Uterus (tissue), 4 donors: ENCODE results near the gene MAD1L1. TPM values are rescaled to one million over a fixed set of nuclear protein-coding genes. Genes with fewer than 3 reads are reported as not detected.
"Not testable (repeated sequence)": the region's sequence is repeated elsewhere in the genome, so short reads cannot be mapped to it uniquely, and the experiment has no call there.

Experiments
- DNase-seq, 2 donors: peaks; one replicate each; pipeline ENCODE4 v3.0.0-alpha.2; 2019 to 2020
- H3K27ac ChIP-seq, 2 donors: fragments of 200-600 bp; sonication (generic); 1 replicate in 1 of 2; 2 replicates in 1 of 2; pipeline ENCODE4 v1.5.1; 2016 to 2018
- H3K27me3 ChIP-seq, 2 donors: fragments of 200-600 bp; sonication (generic); one replicate each; pipeline ENCODE4 v1.5.1; 2018 to 2019; ENCODE audit warnings: control low read depth in 1 of 2
- H3K36me3 ChIP-seq, 2 donors: fragments of 200-600 bp; sonication (generic); one replicate each; pipeline ENCODE4 v1.5.1; 2019; ENCODE audit warnings: control low read depth in 1 of 2
- H3K4me1 ChIP-seq, 2 donors: fragments of 200-600 bp; sonication (generic); one replicate each; pipeline ENCODE4 v1.5.1; 2018 to 2019; ENCODE audit warnings: control low read depth in 1 of 2
- H3K4me3 ChIP-seq, 2 donors: fragments of 200-600 bp; sonication (generic); 1 replicate in 1 of 2; 2 replicates in 1 of 2; pipeline ENCODE4 v1.5.1; 2018 to 2019; ENCODE audit warnings: mild to moderate bottlenecking in 1 of 2
- H3K9me3 ChIP-seq, 2 donors: fragments of 200-600 bp; sonication (generic); one replicate each; pipeline ENCODE4 v1.5.1; 2019; ENCODE audit warnings: control low read depth in 1 of 2
- POLR2A ChIP-seq, 2 donors: fragments of 450-650 bp; IDR thresholded peaks; one replicate each; pipeline ENCODE4 v1.6.1; 2016; ENCODE audit warnings: antibody characterized with exemption in 2 of 2, mild to moderate bottlenecking in 1 of 2, moderate library complexity in 1 of 2
- intact Hi-C: fragments of 100-400 bp; cut with DNase I; formaldehyde crosslinking; loops from one replicate; pipeline ENCODE4 v1.15.1; 2023; ENCODE audit warnings: low total_unique reads
- total RNA-seq, 4 donors: library from RNA; depleted of rRNA in 3 of 4; stranded (reverse); fragments of >200 nt in 3 of 4; gene quantifications; one replicate each; pipeline versions ENCODE4 v1.1.0 to v1.2.4, GENCODE V29; 2014 to 2023
- TF ChIP-seq, protein P1 (sequence below), 4 experiments: fragments of 200-600 bp in 2 of 4; fragments of 450-650 bp in 2 of 4; sonication (generic) in 2 of 4; IDR thresholded peaks; one replicate each; pipeline ENCODE4 v1.5.1; 2016 to 2019; ENCODE audit warnings: antibody characterized with exemption in 4 of 4, mild to moderate bottlenecking in 2 of 4, moderate library complexity in 1 of 4
- donor health status: DM: yes; HTN: yes; CAD: no.

MAD1L1 gene
- total RNA-seq, 4 donors from 2014 or later = 13.3 to 37.4 (median 33.1) TPM

DNA sequence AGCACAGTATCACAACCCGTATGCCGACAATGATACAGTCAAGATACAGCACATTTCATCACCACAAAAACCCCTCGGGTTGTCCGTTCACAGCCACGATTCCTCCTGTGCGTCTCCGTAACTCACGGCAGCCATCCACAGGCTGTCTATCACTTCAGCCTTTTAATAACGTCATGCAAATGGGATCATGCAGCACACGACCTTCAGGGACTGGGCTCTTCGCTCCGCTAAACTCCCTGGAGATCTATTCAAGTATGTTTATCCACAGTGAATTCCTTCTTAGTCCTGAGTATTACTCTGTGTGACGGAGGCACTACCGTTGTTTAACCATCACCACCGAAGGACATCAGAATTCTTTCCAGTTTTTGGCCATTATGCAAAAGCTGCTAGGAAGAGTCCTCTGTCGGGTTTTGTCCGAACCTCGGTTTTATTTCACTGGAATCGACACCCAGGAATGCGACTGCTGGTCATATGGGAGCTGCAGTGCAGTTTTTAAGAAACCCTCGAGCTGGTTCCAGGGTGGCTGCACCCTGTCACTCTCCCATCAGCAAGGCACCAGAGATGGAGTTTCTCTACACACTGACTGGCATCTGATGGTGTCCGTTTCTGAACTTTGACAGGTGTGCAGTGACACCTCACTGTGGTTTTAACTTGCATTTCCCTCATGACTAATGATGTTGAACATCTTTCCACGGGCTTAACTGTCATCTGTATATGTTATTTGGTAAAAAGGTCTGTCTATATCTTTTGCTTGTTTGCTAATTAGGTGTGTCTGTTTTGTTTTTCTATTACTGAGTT lies 193.6 kb downstream of the MAD1L1 start:
- H3K27me3 ChIP-seq = no peaks in the 10 kb centered on the region
- no peak overlapping the region for H3K27ac ChIP-seq
- H3K4me1 ChIP-seq = no peaks in the 10 kb centered on the region
- H3K36me3 ChIP-seq = no peaks in the 10 kb centered on the region
- no peak for DNase-seq
- intact Hi-C loops = no loop called here
- TF ChIP-seq POLR2A (IDR thresholded peaks at IDR 0.05) = no peak
- TF ChIP-seq, protein P1, sequence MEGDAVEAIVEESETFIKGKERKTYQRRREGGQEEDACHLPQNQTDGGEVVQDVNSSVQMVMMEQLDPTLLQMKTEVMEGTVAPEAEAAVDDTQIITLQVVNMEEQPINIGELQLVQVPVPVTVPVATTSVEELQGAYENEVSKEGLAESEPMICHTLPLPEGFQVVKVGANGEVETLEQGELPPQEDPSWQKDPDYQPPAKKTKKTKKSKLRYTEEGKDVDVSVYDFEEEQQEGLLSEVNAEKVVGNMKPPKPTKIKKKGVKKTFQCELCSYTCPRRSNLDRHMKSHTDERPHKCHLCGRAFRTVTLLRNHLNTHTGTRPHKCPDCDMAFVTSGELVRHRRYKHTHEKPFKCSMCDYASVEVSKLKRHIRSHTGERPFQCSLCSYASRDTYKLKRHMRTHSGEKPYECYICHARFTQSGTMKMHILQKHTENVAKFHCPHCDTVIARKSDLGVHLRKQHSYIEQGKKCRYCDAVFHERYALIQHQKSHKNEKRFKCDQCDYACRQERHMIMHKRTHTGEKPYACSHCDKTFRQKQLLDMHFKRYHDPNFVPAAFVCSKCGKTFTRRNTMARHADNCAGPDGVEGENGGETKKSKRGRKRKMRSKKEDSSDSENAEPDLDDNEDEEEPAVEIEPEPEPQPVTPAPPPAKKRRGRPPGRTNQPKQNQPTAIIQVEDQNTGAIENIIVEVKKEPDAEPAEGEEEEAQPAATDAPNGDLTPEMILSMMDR (IDR thresholded peaks at IDR 0.05) = no peak
- H3K4me3 ChIP-seq = no peak overlapping the region
- H3K9me3 ChIP-seq = no peaks in the 10 kb centered on the region

DNA sequence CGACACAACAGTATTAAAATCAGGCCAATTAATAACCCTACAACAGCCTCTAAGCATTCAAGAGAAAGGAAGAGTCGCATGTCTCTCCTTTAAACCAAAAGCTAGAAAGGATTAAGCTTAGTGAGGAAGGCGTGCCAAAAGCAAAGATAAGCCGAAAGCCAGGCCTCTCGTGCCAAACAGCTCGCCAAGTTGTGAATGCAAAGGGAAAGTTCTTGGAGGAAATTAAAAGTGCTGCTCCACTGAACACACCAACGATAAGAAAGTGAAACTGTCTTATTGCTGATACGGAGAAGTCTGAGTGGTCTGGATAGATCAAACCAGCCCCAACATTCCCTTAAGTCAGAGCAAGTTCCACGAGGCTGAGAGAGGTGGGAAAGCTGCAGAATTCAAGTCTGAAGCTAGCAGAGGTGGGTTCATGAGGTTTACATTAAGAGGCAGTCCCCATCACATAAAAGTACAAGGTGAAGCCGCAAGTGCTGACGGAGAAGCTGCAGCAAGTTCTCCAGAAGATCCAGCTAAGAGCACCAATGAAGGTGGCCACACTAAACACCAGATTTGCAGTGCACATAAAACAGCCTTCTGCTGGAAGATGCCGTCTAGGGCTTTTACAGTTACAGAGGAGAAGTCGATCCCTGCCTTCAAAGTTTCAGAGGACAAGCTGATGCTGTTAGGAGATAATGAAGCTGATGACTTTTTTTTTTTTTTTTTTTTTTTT lies 194.8 kb downstream of the MAD1L1 start:
- H3K36me3 ChIP-seq = no peaks in the 10 kb centered on the region
- H3K27me3 ChIP-seq = no peaks in the 10 kb centered on the region
- TF ChIP-seq POLR2A (IDR thresholded peaks at IDR 0.05) = no peak
- TF ChIP-seq, protein P1 (IDR thresholded peaks at IDR 0.05) = no peak
- peak; percentile 69 to 80 for DNase-seq
- peak overlapping the region; percentile 53 to 57 for H3K27ac ChIP-seq
- H3K4me3 ChIP-seq = peak overlapping the region; percentile 12 to 17
- H3K4me1 ChIP-seq = no peaks in the 10 kb centered on the region
- H3K9me3 ChIP-seq = no peaks in the 10 kb centered on the region
- intact Hi-C loops = no loop called here

DNA sequence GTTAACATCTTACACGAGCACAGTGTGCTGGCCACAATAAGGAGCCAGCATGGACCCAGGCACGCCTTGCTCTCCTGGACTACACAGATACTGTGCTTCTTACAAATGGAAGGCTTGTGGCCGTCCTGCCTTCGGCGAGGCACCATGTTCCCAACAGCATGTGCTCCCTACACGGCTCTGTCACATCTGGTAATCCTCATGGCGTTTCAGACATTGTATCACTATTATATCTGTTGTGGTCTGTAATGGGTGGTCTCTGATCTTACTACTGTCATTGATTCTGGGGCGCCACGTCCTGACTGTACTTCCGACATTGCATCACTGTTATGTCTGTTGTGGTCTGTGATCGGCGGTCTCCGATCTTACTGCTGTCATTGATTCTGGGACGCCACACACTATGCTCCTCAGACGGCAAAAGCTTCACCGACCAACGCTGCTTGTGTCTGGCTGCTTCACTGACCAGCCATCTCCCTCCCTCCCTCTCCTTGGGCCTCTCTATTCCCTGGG lies 195.4 kb downstream of the MAD1L1 start:
- TF ChIP-seq POLR2A (IDR thresholded peaks at IDR 0.05) = no peak
- TF ChIP-seq, protein P1 (IDR thresholded peaks at IDR 0.05) = no peak
- Histone ChIP-seq H3K27ac (peak overlapping the region; percentile 53 to 57), H3K36me3 (no peaks in the 10 kb centered on the region), H3K4me1 (no peaks in the 10 kb centered on the region), H3K27me3 (no peaks in the 10 kb centered on the region), H3K9me3 (no peaks in the 10 kb centered on the region), H3K4me3 (peak overlapping the region; percentile 12 to 17)
- no peak for DNase-seq
- intact Hi-C loops = no loop called here

DNA sequence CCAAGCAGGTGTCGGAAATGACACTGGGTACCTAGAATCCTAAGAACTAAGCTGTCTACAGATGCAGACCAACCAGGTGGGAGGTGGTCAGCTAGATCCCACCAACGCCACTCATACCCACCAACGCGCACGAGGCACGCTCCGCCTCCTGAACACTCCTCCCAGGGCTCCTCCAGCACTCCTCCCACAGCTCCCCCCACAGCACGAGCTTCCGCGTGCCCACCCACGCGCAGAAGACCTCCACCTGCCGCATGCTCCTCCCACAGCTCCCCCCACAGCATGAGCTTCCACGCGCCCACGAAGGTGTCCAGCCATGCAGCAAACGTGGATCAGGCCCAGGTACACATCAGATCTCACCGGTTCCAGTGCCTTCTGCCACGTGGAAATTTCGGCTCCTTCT lies 196.0 kb downstream of the MAD1L1 start:
- Histone ChIP-seq H3K27ac (no peak overlapping the region), H3K9me3 (no peaks in the 10 kb centered on the region), H3K4me3 (no peak overlapping the region), H3K27me3 (no peaks in the 10 kb centered on the region), H3K4me1 (no peaks in the 10 kb centered on the region), H3K36me3 (no peaks in the 10 kb centered on the region)
- DNase-seq = no peak
- TF ChIP-seq, protein P1 (IDR thresholded peaks at IDR 0.05) = no peak
- no peak for TF ChIP-seq POLR2A (IDR thresholded peaks at IDR 0.05)
- intact Hi-C loops = no loop called here

DNA sequence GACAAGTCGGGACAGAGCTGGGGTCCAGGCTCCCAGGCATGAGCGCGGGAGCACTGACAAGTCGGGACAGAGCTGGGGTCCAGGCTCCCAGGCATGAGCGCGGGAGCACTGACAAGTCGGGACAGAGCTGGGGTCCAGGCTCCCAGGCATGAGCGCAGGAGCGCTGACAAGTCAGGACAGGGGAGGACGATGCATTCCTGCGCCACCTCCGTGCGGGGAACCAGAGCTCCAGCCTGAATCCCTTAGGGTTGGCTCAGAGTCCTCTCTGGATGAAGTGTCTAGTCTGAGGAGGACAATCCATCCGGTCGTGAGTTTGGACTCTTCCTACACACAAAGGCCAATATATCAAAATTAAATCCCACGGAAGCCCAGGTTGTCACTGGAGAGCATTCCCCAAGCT lies 196.5 kb downstream of the MAD1L1 start:
- intact Hi-C loops, H3K36me3 ChIP-seq, H3K4me3 ChIP-seq, DNase-seq, H3K9me3 ChIP-seq, H3K27ac ChIP-seq, H3K4me1 ChIP-seq, H3K27me3 ChIP-seq: not testable (repeated sequence)
